Stimulated activated CD4-positive, alpha-beta T cell treated with anti-CD3 and anti-CD28 coated beads, Interleukin-4, amount 100 ng/mL, for 1 hour (primary cell): ENCODE measurements around the gene SYNJ2BP.

Source experiments
- DNase-seq: peaks from one replicate; pipeline ENCODE4 v3.0.0-alpha.2; 2020

Gene SYNJ2BP

GRCh38 chr14:70391493-70392391, 25.1 kb downstream of the SYNJ2BP start:
- DNase-seq = no peak

GRCh38 chr14:70382536-70382935, 34.4 kb downstream of the SYNJ2BP start:
- DNase-seq = no peak

- DNase-seq = no peak
Measured at GRCh38 chr14:70380824-70381223, 36.1 kb downstream of the SYNJ2BP start.

GRCh38 chr14:70378696-70379095, 38.2 kb downstream of the SYNJ2BP start:
- no peak for DNase-seq
